ENCODE measurements around the gene SAMD4A. TPM values are rescaled to one million over a fixed set of nuclear protein-coding genes. Genes with fewer than 3 reads are reported as not detected.

SAMD4A gene
- total and polyA plus RNA-seq, 12 donors = 14.0 to 284 (median 191) TPM

DNA sequence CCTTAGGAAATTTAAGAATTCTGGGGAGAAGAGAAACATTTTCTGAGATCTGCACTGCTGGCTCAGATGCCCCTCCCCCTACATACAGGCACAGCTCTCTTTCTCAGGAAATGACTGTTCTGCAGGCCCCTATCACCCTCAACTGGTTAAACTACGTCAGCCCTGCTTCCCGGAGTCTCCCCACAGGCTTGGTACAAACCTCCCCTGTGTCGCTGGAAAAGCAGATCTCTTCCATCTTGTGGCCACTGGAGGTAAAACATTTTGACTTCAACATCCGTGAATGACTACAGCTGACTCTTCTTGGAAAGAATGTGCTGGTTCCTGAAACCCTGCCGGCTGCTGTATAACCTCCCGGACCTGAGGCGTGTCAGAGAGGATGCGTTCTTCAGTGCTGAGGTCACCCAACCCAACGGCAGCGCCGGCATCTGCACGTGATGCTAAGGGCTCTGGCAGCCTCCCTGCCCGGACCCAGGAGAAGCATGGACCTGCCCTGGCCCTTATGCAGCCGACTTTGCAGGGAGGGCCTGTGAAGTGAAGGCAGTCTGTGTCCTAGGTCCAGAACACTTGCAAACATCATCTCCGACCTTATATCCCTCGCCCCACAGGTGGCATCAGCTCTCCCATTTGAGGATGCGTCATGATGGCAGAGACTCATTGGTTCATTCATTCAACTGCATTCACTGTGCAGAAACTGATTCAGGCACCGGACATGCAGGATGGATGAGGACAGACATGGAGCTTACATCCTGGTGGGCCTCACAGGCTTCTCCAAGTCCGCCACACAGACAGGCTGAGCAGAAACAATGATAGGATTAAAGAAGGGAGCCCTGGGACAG, 206.5 kb downstream of the SAMD4A start:
- ATAC-seq (peak; percentile 77 to 91 (median 84)), DNase-seq (peak; percentile 64 to 93)
- TF ChIP-seq, protein P1, sequence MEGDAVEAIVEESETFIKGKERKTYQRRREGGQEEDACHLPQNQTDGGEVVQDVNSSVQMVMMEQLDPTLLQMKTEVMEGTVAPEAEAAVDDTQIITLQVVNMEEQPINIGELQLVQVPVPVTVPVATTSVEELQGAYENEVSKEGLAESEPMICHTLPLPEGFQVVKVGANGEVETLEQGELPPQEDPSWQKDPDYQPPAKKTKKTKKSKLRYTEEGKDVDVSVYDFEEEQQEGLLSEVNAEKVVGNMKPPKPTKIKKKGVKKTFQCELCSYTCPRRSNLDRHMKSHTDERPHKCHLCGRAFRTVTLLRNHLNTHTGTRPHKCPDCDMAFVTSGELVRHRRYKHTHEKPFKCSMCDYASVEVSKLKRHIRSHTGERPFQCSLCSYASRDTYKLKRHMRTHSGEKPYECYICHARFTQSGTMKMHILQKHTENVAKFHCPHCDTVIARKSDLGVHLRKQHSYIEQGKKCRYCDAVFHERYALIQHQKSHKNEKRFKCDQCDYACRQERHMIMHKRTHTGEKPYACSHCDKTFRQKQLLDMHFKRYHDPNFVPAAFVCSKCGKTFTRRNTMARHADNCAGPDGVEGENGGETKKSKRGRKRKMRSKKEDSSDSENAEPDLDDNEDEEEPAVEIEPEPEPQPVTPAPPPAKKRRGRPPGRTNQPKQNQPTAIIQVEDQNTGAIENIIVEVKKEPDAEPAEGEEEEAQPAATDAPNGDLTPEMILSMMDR (IDR thresholded peaks at IDR 0.05) = peak; percentile 35 to 78 (median 62)
- peak overlapping the region in 3 of 10 donors; percentile 1 to 12 (median 1) for H3K4me3 ChIP-seq
- peaks cover 15 to 96% (median 65%) of the 10 kb centered on the region in 9 donors for H3K4me1 ChIP-seq
- H3K27ac ChIP-seq = peak overlapping the region; percentile 45 to 96 (median 91)
- no peaks in the 10 kb centered on the region for H3K9me3 ChIP-seq
- WGBS, 2 donors = 14 to 16% methylated on average over 19 of the region's 19 CpGs
- intact Hi-C loops (cut with DNase I) = loop anchor here (1.0 to 10.0 kb wide), 8 partner anchors 46 to 211 kb away; partner anchors contain the start of gene SAMD4A (in 2 of the 10)
- H3K27me3 ChIP-seq = no peaks in the 10 kb centered on the region
- peaks cover 0 to 72% (median 8%) of the 10 kb centered on the region in 9 donors for H3K36me3 ChIP-seq

DNA sequence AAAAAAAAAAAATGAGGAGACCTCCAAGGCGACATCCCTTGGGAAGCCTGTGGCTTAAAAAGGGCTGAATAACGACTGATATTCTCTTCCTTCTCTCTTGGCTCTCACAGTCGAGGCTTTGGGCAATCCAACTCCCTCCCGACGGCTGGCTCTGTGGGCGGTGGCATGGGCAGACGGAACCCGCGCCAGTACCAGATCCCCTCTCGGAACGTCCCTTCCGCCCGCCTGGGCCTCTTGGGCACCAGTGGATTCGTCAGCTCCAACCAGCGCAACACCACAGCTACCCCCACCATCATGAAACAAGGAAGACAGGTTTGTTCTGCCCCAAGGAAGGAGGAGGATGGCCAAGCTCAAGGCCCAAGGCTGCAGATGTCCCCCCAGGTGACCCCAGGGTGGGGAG, 207.9 kb downstream of the SAMD4A start:
- no peak overlapping the region for H3K4me3 ChIP-seq
- H3K9me3 ChIP-seq = no peaks in the 10 kb centered on the region
- no peaks in the 10 kb centered on the region for H3K27me3 ChIP-seq
- WGBS, 2 donors = 91% methylated on average over 15 of the region's 15 CpGs
- DNase-seq (no peak), ATAC-seq (no peak)
- TF ChIP-seq, protein P1 (IDR thresholded peaks at IDR 0.05) = no peak
- peaks cover 13 to 90% (median 67%) of the 10 kb centered on the region in 9 donors for H3K4me1 ChIP-seq
- peaks cover 0 to 72% (median 8%) of the 10 kb centered on the region in 9 donors for H3K36me3 ChIP-seq
- intact Hi-C loops (cut with DNase I) = loop anchor here in 9 of 10 donors (2.0 to 10.0 kb wide), 6 partner anchors 48 to 213 kb away; no protein-coding TSS in a partner anchor
- H3K27ac ChIP-seq = peak overlapping the region; percentile 24 to 96 (median 91)

DNA sequence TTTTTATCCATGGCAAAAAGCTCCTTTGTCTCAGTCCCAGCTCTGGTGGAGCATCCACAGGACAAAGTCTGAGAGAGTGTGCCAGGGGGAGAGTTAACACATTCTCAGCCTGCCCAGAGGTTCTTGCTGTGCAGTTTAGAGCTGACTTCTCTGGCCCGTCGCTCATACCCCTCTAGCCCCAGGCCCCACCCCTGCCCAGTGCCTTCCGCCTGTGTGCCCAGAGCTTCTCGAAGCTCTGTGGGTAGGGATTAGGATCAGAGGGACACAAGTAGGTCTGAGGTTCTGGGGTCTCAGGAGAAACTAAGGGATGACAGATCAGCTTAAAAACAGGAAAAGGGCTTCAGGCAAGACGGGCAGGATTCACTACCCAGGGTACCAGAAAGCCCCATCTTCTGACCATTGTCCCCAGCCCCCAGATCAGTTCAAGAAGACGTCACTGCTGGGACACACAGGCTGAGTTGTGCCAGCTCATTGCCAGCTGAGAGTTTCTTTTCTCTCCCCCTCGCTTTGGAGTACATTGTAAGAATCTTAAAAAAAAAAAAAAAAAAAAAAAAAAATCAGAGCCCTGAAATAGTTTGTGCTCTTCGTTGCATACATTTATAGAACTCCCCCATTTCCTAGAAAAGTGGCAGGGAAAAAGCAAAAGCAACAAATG, 208.7 kb downstream of the SAMD4A start:
- no peak overlapping the region for H3K4me3 ChIP-seq
- TF ChIP-seq, protein P1 (IDR thresholded peaks at IDR 0.05) = no peak
- H3K27me3 ChIP-seq = no peaks in the 10 kb centered on the region
- ATAC-seq (no peak), DNase-seq (no peak)
- H3K9me3 ChIP-seq = no peaks in the 10 kb centered on the region
- H3K27ac ChIP-seq = peak overlapping the region; percentile 24 to 96 (median 88)
- intact Hi-C loops (cut with DNase I) = loop anchor here in 2 of 10 donors (2.0 to 10.0 kb wide), 2 partner anchors 81 to 211 kb away; no protein-coding TSS in a partner anchor
- WGBS, 2 donors = 63 to 72% methylated on average over 8 of the region's 8 CpGs
- H3K36me3 ChIP-seq = peaks cover 0 to 72% (median 9%) of the 10 kb centered on the region in 9 donors
- peaks cover 10 to 86% (median 67%) of the 10 kb centered on the region in 9 donors for H3K4me1 ChIP-seq

DNA sequence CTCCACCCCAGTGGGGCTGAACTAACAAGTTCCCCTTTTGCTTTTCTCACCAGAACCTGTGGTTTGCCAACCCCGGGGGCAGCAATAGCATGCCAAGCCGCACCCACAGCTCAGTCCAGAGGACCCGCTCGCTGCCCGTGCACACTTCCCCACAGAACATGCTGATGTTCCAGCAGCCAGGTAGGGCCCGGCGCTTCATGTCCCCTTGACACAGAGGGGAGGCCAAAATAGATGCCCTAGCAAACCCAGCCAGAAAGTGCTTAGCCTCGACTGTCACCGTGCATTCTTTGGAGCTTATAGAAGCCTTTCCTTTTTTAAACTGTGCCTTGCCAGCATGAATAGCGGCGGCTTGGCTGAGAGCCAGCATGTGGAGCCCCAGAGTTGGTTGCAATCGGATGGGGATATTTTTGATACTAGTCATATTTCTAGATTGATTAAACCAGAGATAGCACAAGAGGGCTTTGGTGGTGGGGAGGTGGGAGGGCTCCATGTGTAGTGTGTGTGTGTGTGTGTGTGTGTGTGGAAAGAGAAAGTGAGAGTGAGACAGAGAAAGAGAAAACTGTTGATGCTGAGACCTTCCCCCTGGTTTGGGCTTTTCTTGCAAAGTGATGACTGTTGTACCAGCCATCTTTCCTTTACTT, 209.6 kb downstream of the SAMD4A start:
- ATAC-seq (peak; percentile 7 to 63 (median 21)), DNase-seq (peak; percentile 59 to 73)
- 40 to 47% methylated on average over 12 of the region's 12 CpGs for WGBS, 2 donors
- TF ChIP-seq, protein P1 (IDR thresholded peaks at IDR 0.05) = no peak
- intact Hi-C loops (cut with DNase I) = loop anchor here in 1 of 10 donors (10.0 kb wide), 1 partner anchor 82 kb away; no protein-coding TSS in a partner anchor
- H3K9me3 ChIP-seq = no peaks in the 10 kb centered on the region
- H3K36me3 ChIP-seq = peaks cover 0 to 72% (median 18%) of the 10 kb centered on the region in 9 donors
- no peaks in the 10 kb centered on the region for H3K27me3 ChIP-seq
- peak overlapping the region; percentile 24 to 96 (median 88) for H3K27ac ChIP-seq
- peaks cover 10 to 78% (median 60%) of the 10 kb centered on the region in 9 donors for H3K4me1 ChIP-seq
- H3K4me3 ChIP-seq = no peak overlapping the region

All from heart right ventricle (tissue), 16 donors.